Measurements from ENCODE around the gene TTC9C. TPM values are rescaled to one million over a fixed set of nuclear protein-coding genes. Genes with fewer than 3 reads are reported as not detected.

The TTC9C gene
- total and polyA plus RNA-seq, 2 of the 13 experiments (the other 11 are each of a cell fraction or from before 2014, with no cell fraction given), result 28.0 to 36.4 TPM

DNA sequence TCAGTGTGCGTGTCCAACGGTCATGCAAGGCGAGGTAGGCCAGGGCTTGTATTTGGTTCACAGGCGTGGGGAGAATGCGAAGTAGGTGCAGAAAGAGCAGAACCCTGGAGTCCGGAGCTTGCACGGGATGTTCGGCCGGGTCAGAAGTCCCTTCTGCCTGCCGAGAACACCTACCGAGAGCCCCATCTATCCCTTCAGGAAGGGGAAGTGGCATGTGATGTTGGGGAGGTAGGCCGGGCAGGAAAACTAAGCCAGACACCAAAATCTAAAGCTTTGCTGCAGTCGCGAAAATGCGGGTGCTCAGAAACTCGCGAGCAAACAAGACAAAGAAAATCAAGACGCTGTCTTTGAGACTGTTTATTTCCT is 42.5 kb downstream of the TTC9C start (continued):
- TF ChIP-seq RBM39 (IDR thresholded peaks at IDR 0.05; ENCODE audit: low read depth, low read length, poor library complexity, severe bottlenecking) (no peak), PAX8 (CRISPR knock-in tag; IDR thresholded peaks at IDR 0.05; ENCODE audit: borderline replicate concordance) (no peak), DNMT3B (CRISPR knock-in tag; conservative IDR thresholded peaks at IDR 0.05) (no peak), ZNF501 (CRISPR knock-in tag; IDR thresholded peaks at IDR 0.05) (0 out of 2 replicates have a peak, but pooled peaks have one; percentile 35), ZNF605 (CRISPR knock-in tag; IDR thresholded peaks at IDR 0.05) (peak; percentile 10; the same call in 1 of the 2 replicates), HOXA5 (CRISPR knock-in tag; IDR thresholded peaks at IDR 0.05) (peak; percentile 53; the same call in 1 of the 2 replicates), ZNF224 (CRISPR knock-in tag; IDR thresholded peaks at IDR 0.05) (0 out of 2 replicates have a peak, but pooled peaks have one; percentile 20), ATAD3A (CRISPR knock-in tag; IDR thresholded peaks at IDR 0.05) (no peak), KLF12 (CRISPR knock-in tag; IDR thresholded peaks at IDR 0.05; ENCODE audit: borderline replicate concordance) (peak; percentile 2; the same call in 1 of the 2 replicates), SOX6 (IDR thresholded peaks at IDR 0.05) (no peak), SOX6 (CRISPR knock-in tag; IDR thresholded peaks at IDR 0.05) (no peak), ZNF234 (CRISPR knock-in tag; conservative IDR thresholded peaks at IDR 0.05) (no peak), HOXA9 (CRISPR knock-in tag; IDR thresholded peaks at IDR 0.05; ENCODE audit: borderline replicate concordance) (no peak), AKAP8 (CRISPR knock-in tag; IDR thresholded peaks at IDR 0.05) (no peak), REXO4 (CRISPR knock-in tag; IDR thresholded peaks at IDR 0.05; ENCODE audit: borderline replicate concordance) (peak; percentile 48; the same call in 1 of the 2 replicates), TCF7 (IDR thresholded peaks at IDR 0.05; ENCODE audit: low read depth) (no peak), KLF16 (CRISPR knock-in tag; IDR thresholded peaks at IDR 0.05) (0 out of 4 replicates have a peak, but pooled peaks of 1 of the 2 experiments have one; percentile 2)
- TF ChIP-seq, protein P1, sequence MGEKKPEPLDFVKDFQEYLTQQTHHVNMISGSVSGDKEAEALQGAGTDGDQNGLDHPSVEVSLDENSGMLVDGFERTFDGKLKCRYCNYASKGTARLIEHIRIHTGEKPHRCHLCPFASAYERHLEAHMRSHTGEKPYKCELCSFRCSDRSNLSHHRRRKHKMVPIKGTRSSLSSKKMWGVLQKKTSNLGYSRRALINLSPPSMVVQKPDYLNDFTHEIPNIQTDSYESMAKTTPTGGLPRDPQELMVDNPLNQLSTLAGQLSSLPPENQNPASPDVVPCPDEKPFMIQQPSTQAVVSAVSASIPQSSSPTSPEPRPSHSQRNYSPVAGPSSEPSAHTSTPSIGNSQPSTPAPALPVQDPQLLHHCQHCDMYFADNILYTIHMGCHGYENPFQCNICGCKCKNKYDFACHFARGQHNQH (CRISPR knock-in tag; IDR thresholded peaks at IDR 0.05), result no peak
- TF ChIP-seq, protein P2, sequence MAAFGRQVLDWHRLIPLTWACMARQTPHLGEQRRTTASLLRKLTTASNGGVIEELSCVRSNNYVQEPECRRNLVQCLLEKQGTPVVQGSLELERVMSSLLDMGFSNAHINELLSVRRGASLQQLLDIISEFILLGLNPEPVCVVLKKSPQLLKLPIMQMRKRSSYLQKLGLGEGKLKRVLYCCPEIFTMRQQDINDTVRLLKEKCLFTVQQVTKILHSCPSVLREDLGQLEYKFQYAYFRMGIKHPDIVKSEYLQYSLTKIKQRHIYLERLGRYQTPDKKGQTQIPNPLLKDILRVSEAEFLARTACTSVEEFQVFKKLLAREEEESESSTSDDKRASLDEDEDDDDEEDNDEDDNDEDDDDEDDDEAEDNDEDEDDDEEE (CRISPR knock-in tag; IDR thresholded peaks at IDR 0.05), result 0 out of 2 replicates have a peak, but pooled peaks have one; percentile 67
- TF ChIP-seq, protein P3, sequence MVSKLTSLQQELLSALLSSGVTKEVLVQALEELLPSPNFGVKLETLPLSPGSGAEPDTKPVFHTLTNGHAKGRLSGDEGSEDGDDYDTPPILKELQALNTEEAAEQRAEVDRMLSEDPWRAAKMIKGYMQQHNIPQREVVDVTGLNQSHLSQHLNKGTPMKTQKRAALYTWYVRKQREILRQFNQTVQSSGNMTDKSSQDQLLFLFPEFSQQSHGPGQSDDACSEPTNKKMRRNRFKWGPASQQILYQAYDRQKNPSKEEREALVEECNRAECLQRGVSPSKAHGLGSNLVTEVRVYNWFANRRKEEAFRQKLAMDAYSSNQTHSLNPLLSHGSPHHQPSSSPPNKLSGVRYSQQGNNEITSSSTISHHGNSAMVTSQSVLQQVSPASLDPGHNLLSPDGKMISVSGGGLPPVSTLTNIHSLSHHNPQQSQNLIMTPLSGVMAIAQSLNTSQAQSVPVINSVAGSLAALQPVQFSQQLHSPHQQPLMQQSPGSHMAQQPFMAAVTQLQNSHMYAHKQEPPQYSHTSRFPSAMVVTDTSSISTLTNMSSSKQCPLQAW (CRISPR knock-in tag; IDR thresholded peaks at IDR 0.05), result peak; percentile 52; the same call in 1 of the 2 replicates
- TF ChIP-seq, protein P4, sequence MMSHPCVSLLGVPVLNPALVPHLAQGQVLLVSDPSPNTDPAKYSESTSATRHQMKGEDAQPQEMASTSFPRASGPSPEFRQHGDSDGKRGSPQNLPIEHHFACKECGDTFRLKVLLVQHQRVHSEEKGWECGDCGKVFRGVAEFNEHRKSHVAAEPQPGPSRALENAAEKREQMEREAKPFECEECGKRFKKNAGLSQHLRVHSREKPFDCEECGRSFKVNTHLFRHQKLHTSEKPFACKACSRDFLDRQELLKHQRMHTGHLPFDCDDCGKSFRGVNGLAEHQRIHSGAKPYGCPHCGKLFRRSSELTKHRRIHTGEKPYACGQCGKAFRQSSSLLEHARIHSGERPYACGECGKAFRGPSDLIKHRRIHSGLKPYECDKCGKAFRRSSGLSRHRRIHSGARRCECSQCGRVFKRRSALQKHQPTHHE (CRISPR knock-in tag; IDR thresholded peaks at IDR 0.05; ENCODE audit: borderline replicate concordance), result peak; percentile 47; the same call in 1 of the 2 replicates
- TF ChIP-seq, protein P5, sequence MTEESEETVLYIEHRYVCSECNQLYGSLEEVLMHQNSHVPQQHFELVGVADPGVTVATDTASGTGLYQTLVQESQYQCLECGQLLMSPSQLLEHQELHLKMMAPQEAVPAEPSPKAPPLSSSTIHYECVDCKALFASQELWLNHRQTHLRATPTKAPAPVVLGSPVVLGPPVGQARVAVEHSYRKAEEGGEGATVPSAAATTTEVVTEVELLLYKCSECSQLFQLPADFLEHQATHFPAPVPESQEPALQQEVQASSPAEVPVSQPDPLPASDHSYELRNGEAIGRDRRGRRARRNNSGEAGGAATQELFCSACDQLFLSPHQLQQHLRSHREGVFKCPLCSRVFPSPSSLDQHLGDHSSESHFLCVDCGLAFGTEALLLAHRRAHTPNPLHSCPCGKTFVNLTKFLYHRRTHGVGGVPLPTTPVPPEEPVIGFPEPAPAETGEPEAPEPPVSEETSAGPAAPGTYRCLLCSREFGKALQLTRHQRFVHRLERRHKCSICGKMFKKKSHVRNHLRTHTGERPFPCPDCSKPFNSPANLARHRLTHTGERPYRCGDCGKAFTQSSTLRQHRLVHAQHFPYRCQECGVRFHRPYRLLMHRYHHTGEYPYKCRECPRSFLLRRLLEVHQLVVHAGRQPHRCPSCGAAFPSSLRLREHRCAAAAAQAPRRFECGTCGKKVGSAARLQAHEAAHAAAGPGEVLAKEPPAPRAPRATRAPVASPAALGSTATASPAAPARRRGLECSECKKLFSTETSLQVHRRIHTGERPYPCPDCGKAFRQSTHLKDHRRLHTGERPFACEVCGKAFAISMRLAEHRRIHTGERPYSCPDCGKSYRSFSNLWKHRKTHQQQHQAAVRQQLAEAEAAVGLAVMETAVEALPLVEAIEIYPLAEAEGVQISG (CRISPR knock-in tag; IDR thresholded peaks at IDR 0.05), result no peak
